Kidney epithelial cell (primary cell): ENCODE measurements around the gene BMAL2. TPM values are rescaled to one million over a fixed set of nuclear protein-coding genes. Genes with fewer than 3 reads are reported as not detected.

ENCODE experiments used
- DNase-seq: peaks from one replicate; pipeline ENCODE4 v3.0.0-alpha.2; 2010; ENCODE audit warnings: low read depth
- H3K27me3 ChIP-seq: 2 replicates; pipeline ENCODE4 v1.6.0; 2011; ENCODE audit warnings: low read length; ENCODE audit not compliant: control insufficient read depth, insufficient read depth
- H3K36me3 ChIP-seq: 2 replicates; pipeline ENCODE4 v1.5.1; 2011; ENCODE audit warnings: low read length; ENCODE audit not compliant: control insufficient read depth, insufficient read depth
- H3K4me3 ChIP-seq: 2 replicates; pipeline ENCODE4 v1.5.1; 2011; ENCODE audit warnings: low read depth, mild to moderate bottlenecking, control low read depth, low read length
- total RNA-seq: library from RNA; depleted of rRNA; stranded (reverse); fragments of >200 nt; gene quantifications from 2 replicates; pipeline ENCODE4 v1.2.3, GENCODE V29; 2015
- TF ChIP-seq, protein P1 (sequence below): IDR thresholded peaks from 2 replicates; pipeline ENCODE4 v1.5.1; 2011; ENCODE audit warnings: mild to moderate bottlenecking, moderate library complexity, low read length, control low read depth, inconsistent platforms; ENCODE audit not compliant: insufficient read depth, poor library complexity, severe bottlenecking

Gene BMAL2
- total RNA-seq, 1 donor from 2014 or later = 28.4 TPM

DNA sequence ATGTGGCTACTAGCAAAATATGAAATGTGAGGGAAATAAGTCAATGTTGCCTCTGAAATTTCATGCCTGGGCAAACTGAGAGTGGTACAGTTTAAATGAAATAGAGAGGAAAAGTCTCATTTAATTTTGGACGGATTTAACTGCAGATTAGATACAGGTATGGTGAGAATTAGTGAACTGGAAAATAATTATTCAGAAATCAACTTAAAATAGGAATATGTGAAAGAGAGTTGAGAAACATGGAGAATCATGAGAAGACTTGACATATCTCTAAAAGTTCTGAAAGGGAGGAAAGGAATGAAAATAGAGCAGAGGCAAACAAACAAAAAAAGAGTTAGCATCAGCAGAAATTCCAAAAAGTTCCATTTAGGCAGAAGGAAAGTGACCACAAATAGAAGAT, 33.5 kb upstream of the BMAL2 start:
- TF ChIP-seq, protein P1, sequence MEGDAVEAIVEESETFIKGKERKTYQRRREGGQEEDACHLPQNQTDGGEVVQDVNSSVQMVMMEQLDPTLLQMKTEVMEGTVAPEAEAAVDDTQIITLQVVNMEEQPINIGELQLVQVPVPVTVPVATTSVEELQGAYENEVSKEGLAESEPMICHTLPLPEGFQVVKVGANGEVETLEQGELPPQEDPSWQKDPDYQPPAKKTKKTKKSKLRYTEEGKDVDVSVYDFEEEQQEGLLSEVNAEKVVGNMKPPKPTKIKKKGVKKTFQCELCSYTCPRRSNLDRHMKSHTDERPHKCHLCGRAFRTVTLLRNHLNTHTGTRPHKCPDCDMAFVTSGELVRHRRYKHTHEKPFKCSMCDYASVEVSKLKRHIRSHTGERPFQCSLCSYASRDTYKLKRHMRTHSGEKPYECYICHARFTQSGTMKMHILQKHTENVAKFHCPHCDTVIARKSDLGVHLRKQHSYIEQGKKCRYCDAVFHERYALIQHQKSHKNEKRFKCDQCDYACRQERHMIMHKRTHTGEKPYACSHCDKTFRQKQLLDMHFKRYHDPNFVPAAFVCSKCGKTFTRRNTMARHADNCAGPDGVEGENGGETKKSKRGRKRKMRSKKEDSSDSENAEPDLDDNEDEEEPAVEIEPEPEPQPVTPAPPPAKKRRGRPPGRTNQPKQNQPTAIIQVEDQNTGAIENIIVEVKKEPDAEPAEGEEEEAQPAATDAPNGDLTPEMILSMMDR = no peak
- H3K36me3 ChIP-seq = no peaks in the 10 kb centered on the region

DNA sequence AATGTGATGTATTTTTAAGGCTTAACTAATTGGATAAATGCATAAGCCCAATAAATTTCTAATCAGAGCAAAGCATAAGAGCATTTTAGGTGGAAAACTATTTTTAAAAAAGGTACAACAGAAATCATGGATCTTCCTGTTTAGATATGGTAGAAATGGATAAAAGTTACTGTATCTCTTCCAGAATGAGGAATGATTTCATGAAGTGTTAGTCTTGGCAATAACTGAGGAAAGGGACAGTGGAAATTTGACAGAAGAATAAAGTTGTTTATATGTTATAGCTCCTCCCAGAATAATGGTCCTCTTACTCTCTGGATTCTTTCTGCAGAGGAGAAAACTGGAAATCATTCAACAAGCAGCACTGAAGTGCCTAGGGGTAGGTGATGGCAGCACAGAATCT, 32.4 kb upstream of the BMAL2 start:
- no peak for DNase-seq
- Histone ChIP-seq H3K36me3 (no peaks in the 10 kb centered on the region), H3K27me3 (no peaks in the 10 kb centered on the region), H3K4me3 (no peak overlapping the region)
- TF ChIP-seq, protein P1 = no peak

More for the DNA sequence above, 33.5 kb upstream of the BMAL2 start:
- Histone ChIP-seq H3K27me3 (no peaks in the 10 kb centered on the region), H3K4me3 (no peak overlapping the region)
- DNase-seq = no peak

DNA sequence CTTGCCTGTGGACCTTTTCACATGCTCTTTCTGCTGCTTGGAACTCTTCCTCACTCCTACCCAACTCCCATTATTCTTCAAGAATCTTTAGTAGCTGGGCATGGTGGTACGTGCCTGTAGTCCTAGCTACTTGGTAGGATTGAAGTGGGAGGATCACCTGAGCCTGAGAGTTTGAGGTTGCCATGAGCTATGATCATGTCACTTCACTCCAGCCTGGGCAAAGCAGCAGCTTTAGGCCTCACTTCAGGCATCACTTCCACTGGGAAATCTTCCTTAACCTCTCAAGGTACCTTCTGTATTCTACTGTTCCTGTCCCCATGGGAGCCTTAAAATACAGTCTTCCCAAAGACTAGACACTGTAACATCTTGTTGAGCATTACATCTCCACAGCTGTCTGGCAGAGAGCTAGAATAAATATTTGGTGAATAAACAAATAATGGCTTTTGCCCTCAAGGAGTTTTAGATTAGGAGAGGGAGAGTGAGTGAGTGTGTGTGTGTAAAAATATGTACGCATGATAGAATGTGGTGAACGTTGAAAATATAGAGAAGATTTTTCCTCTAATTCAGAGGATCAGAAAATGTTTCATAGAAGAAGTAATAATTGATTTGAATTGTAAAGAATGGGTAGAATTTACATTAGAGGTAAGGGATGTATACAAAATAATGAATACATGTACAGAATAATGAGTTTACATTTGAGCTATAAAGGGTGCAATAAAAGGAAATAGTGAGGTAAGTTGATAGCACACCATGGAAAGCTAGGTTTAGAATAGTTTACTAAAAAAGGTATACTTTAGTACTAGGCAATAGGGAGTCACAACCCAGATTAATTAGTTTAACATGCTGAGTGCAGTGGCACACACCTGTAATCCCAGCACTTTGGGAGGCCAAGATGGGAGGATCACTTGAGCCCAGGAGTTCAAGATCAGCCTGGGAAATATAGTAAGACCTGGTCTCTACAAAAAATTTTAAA, 29.2 kb upstream of the BMAL2 start:
- Histone ChIP-seq H3K27me3 (no peaks in the 10 kb centered on the region), H3K4me3 (no peak overlapping the region), H3K36me3 (no peaks in the 10 kb centered on the region)
- TF ChIP-seq, protein P1 = no peak
- no peak for DNase-seq

DNA sequence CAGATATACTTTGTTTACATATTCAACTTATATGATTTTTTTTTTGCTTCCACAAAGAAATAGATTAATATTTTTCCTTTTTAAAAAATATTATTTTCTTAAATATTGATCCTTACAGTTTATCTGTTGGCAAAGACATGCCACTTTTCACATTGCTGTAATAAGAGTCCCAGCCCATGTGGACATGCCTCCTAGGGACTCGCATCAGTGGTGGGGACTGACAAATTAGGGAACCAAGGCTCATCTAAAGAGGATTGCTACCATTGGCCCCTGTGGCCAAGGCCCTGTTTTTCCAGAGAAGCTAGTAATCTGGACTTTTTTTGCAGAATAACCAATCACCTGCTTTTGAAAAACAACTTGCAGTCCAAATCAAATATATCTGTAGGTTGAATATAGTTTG, 27.8 kb upstream of the BMAL2 start:
- H3K27me3 ChIP-seq = no peaks in the 10 kb centered on the region
- no peak for DNase-seq
- peaks cover 1% of the 10 kb centered on the region for H3K36me3 ChIP-seq
- TF ChIP-seq, protein P1 = no peak
- H3K4me3 ChIP-seq = no peak overlapping the region

DNA sequence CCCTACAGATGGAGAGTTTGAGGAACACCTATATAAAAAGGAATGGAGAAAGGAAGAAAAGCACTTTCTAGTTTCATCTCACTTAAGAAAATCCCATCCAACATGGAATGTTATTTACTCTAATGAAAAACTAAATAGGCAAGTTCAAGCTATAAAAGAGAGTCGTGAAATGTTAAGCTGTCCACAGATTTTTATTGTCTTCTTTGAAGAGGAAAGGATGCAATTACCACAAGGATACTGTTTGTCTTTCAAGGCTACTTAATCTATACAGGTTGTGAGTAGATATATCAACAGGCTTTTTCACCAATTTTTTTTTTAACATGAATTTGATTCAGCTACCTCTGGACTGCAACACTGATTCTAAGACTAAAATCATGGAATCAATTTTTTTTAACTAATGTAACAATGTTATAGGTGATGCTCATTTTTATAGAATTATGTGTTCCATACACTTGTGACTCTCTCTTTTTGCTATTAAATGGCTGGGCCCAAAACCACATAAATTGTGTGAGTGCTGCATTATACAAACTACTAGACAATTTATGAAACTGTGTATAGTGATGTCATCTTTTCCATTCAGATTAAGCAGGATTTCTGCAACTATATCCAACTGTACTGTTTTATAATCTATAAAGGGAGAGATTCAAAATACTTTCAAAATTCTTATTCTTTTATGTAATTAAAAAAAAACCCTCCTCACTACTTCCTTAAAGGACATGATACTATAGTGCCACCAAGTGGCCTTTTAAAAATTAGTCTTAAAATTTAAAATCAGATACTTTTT, 26.8 kb upstream of the BMAL2 start:
- TF ChIP-seq, protein P1 = no peak
- Histone ChIP-seq H3K27me3 (no peaks in the 10 kb centered on the region), H3K36me3 (peaks cover 1% of the 10 kb centered on the region), H3K4me3 (no peak overlapping the region)
- no peak for DNase-seq
